ENCODE results near the gene ARMC3.

DNA sequence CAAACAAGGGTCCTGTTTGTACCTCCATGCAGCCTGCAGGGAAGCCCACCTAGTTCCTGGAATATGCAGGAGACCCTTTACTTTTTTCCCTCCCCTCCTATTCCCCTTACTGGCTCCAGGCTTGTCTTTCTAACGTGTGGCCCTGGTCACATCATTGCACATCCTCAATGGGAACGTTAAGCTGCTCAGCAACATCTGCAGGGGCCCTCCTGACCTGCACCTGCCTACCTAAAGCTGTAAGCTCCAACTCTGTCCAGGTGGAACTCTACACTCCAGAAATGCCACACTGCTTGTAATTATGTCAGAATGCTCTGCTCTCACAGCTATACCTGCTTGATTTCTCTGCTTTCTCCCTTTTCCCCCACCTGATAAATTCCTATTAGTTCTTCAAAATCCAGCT, 72.1 kb downstream of the ARMC3 start:
- TF ChIP-seq, protein P1, sequence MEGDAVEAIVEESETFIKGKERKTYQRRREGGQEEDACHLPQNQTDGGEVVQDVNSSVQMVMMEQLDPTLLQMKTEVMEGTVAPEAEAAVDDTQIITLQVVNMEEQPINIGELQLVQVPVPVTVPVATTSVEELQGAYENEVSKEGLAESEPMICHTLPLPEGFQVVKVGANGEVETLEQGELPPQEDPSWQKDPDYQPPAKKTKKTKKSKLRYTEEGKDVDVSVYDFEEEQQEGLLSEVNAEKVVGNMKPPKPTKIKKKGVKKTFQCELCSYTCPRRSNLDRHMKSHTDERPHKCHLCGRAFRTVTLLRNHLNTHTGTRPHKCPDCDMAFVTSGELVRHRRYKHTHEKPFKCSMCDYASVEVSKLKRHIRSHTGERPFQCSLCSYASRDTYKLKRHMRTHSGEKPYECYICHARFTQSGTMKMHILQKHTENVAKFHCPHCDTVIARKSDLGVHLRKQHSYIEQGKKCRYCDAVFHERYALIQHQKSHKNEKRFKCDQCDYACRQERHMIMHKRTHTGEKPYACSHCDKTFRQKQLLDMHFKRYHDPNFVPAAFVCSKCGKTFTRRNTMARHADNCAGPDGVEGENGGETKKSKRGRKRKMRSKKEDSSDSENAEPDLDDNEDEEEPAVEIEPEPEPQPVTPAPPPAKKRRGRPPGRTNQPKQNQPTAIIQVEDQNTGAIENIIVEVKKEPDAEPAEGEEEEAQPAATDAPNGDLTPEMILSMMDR (conservative IDR thresholded peaks at IDR 0.05; ENCODE audit: low read depth in 2 of 2): peak; percentile 29 to 51; a peak in 2 of 4 replicates
- TF ChIP-seq POLR2AphosphoS5 (IDR thresholded peaks at IDR 0.05; ENCODE audit: low read depth): no peak
- TF ChIP-seq EZH2 (IDR thresholded peaks at IDR 0.05; ENCODE audit: low read depth, unreplicated experiment): no peak
- TF ChIP-seq ETS1 (IDR thresholded peaks at IDR 0.05): no peak
- no peak for TF ChIP-seq EZH2phosphoT487 (IDR thresholded peaks at IDR 0.05; ENCODE audit: unreplicated experiment)

All from GM23338 (cell line).